B cell (primary cell): Measurements from ENCODE around the gene RAB5A.

Source experiments
- EZH2 ChIP-seq: IDR thresholded peaks from 2 replicates; pipeline ENCODE4 v1.6.1; 2012; ENCODE audit warnings: borderline replicate concordance, low read depth, mild to moderate bottlenecking, moderate library complexity, low read length; ENCODE audit not compliant: insufficient read depth, poor library complexity, severe bottlenecking
- TF ChIP-seq, protein P1 (sequence below): fragments of 200-600 bp; IDR thresholded peaks from one replicate; pipeline ENCODE4 v1.8.0; 2022; ENCODE audit warnings: antibody characterized with exemption, mild to moderate bottlenecking

- TF ChIP-seq, protein P1, sequence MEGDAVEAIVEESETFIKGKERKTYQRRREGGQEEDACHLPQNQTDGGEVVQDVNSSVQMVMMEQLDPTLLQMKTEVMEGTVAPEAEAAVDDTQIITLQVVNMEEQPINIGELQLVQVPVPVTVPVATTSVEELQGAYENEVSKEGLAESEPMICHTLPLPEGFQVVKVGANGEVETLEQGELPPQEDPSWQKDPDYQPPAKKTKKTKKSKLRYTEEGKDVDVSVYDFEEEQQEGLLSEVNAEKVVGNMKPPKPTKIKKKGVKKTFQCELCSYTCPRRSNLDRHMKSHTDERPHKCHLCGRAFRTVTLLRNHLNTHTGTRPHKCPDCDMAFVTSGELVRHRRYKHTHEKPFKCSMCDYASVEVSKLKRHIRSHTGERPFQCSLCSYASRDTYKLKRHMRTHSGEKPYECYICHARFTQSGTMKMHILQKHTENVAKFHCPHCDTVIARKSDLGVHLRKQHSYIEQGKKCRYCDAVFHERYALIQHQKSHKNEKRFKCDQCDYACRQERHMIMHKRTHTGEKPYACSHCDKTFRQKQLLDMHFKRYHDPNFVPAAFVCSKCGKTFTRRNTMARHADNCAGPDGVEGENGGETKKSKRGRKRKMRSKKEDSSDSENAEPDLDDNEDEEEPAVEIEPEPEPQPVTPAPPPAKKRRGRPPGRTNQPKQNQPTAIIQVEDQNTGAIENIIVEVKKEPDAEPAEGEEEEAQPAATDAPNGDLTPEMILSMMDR = no peak
- TF ChIP-seq EZH2 = no peak
Measured at GRCh38 chr3:19947549-19948225, 790 bp downstream of the RAB5A start.
